Measurements from ENCODE around the gene SSNA1.

The SSNA1 gene

DNA sequence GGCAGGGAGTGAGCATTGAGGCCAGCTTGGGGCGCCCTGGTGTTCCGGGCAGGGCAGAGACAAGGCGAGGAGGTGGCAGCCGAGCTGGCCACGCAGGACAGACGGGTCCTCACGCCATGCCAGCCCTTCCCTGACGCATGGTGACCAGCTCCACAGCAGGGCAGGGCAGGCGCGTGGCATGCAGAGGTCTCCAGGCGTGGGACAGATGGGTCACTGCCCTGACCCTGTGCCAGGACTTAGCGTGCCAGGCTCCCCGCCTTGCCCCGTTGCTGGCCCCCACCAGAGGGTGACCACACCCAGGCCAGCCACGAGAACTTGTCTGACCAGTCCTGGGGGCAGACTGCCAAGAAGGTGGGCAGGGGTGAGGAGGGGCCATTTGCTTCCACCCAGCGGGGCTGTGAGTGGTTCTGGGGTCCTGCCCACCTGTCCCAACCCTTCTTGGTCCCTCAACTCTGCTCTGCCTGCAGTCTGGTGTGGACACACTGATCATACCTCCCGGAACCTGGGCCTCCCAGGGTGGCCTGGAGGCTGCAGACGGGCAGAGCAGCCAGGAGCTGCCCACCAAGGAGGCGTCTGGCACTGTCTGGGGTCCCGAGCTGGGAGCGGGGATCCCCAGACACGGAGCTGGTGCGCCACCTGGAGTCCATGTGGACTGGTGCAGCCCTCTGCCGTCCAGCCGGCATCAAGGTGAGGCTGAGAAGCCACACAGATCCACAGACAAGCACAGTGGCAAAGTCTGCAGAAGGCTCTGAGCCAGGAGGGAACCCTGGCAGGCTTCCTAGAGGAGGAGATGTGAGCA lies 38.8 kb downstream of the SSNA1 start, which contains the start of gene RNF224:
Gene RNF224, plus strand, starts transcription at position 449 of the 799 bp plus-strand sequence. CDS start 834 bp downstream, outside the sequence.
- peak; percentile 99 for TF ChIP-seq NFIC (IDR thresholded peaks at IDR 0.05)
- TF ChIP-seq, protein P1, sequence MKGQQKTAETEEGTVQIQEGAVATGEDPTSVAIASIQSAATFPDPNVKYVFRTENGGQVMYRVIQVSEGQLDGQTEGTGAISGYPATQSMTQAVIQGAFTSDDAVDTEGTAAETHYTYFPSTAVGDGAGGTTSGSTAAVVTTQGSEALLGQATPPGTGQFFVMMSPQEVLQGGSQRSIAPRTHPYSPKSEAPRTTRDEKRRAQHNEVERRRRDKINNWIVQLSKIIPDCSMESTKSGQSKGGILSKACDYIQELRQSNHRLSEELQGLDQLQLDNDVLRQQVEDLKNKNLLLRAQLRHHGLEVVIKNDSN (IDR thresholded peaks at IDR 0.05): no peak
- no peak; the same call in 1 of the 2 replicates for TF ChIP-seq CEBPB (IDR thresholded peaks at IDR 0.05)
- TF ChIP-seq EP300 (IDR thresholded peaks at IDR 0.05; ENCODE audit: borderline replicate concordance): peak; percentile 89
- peak; percentile 96 for TF ChIP-seq ZBTB7A (IDR thresholded peaks at IDR 0.05; ENCODE audit: low read depth)
- 0 out of 2 replicates have a peak, but pooled peaks have one; percentile 50 for TF ChIP-seq EGR1 (IDR thresholded peaks at IDR 0.05)
- peak; percentile 78 for TF ChIP-seq TEAD4 (IDR thresholded peaks at IDR 0.05)
- TF ChIP-seq, protein P2, sequence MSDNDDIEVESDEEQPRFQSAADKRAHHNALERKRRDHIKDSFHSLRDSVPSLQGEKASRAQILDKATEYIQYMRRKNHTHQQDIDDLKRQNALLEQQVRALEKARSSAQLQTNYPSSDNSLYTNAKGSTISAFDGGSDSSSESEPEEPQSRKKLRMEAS (IDR thresholded peaks at IDR 0.05): no peak; the same call in none of the 2 replicates
- no peak for TF ChIP-seq CREB1 (IDR thresholded peaks at IDR 0.05; ENCODE audit: low read depth)
- peak; percentile 56; the same call in 1 of the 2 replicates for TF ChIP-seq YY1 (IDR thresholded peaks at IDR 0.05; ENCODE audit: low read depth)
- peak; percentile 71 for TF ChIP-seq FOXM1 (IDR thresholded peaks at IDR 0.05; ENCODE audit: borderline replicate concordance, low read depth)
- peak; percentile 94 for TF ChIP-seq TCF12 (IDR thresholded peaks at IDR 0.05; ENCODE audit: low read depth)
- peak; percentile 40; the same call in 1 of the 2 replicates for TF ChIP-seq TAF1 (IDR thresholded peaks at IDR 0.05; ENCODE audit: low read depth)
- peak; percentile 95 for TF ChIP-seq RAD21 (IDR thresholded peaks at IDR 0.05; ENCODE audit: low read depth)
- TF ChIP-seq, protein P3, sequence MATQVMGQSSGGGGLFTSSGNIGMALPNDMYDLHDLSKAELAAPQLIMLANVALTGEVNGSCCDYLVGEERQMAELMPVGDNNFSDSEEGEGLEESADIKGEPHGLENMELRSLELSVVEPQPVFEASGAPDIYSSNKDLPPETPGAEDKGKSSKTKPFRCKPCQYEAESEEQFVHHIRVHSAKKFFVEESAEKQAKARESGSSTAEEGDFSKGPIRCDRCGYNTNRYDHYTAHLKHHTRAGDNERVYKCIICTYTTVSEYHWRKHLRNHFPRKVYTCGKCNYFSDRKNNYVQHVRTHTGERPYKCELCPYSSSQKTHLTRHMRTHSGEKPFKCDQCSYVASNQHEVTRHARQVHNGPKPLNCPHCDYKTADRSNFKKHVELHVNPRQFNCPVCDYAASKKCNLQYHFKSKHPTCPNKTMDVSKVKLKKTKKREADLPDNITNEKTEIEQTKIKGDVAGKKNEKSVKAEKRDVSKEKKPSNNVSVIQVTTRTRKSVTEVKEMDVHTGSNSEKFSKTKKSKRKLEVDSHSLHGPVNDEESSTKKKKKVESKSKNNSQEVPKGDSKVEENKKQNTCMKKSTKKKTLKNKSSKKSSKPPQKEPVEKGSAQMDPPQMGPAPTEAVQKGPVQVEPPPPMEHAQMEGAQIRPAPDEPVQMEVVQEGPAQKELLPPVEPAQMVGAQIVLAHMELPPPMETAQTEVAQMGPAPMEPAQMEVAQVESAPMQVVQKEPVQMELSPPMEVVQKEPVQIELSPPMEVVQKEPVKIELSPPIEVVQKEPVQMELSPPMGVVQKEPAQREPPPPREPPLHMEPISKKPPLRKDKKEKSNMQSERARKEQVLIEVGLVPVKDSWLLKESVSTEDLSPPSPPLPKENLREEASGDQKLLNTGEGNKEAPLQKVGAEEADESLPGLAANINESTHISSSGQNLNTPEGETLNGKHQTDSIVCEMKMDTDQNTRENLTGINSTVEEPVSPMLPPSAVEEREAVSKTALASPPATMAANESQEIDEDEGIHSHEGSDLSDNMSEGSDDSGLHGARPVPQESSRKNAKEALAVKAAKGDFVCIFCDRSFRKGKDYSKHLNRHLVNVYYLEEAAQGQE (IDR thresholded peaks at IDR 0.05; ENCODE audit: low read depth): no peak

DNA sequence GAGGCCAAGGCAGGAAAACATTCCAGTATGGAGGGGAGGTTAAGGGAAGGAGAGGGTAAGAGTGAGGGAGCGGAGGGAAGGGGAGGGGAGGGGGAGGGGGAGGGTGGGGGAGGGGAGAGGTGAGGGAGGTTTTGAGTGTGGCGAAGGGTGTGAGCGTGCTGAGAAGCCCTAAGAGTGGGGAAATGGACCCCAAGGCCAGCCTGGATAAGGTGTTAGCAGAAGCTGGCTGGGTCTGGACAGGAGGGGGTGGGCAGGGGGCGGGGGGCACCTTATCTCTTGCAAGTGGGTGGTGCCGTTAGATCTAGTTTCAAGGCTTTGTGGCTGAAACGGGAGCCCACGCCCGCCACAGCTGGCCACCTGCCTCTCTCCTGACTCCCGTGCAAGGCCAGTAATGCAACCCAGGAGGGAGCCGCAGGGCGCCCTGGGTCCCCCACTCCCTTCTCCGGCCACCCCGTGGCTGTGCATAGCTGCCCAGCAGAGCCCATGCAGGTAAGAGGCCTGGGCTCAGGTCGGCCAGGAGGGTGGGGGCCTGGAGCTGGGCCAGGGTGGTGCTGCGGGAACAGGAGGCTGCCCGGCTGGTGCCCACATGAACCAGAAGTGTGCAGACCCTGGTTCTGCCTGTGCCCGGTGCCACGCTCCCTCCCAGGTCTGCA lies 39.5 kb downstream of the SSNA1 start:
- TF ChIP-seq YY1 (IDR thresholded peaks at IDR 0.05; ENCODE audit: low read depth) (no peak), CEBPB (IDR thresholded peaks at IDR 0.05) (no peak), CREB1 (IDR thresholded peaks at IDR 0.05; ENCODE audit: low read depth) (no peak), FOXM1 (IDR thresholded peaks at IDR 0.05; ENCODE audit: borderline replicate concordance, low read depth) (no peak)
- TF ChIP-seq, protein P1 (IDR thresholded peaks at IDR 0.05): no peak
- TF ChIP-seq, protein P3 (IDR thresholded peaks at IDR 0.05; ENCODE audit: low read depth): no peak

DNA sequence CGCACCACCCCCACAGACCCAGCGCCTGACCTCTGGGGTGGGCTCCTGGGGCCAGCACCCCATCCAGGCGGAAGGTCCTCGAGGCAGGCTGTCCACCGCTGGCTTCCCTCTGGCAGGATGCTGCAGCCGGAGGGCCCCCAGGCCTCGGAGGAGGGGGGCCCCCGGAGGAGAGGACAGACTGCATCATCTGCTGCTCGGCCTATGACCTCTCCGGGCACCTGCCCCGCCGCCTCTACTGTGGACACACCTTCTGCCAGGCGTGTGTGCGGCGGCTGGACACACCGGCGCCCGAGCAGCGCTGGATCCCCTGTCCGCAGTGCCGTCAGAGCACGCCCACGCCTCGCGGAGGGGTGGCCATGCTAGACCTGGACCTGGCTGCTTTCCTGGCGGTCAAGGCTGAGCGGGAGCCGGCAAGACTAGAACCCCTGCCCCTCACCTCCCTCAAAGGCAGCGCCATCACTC lies 40.1 kb downstream of the SSNA1 start:
- TF ChIP-seq EP300 (IDR thresholded peaks at IDR 0.05; ENCODE audit: borderline replicate concordance) (no peak), NFIC (IDR thresholded peaks at IDR 0.05) (no peak), YY1 (IDR thresholded peaks at IDR 0.05; ENCODE audit: low read depth) (no peak), EGR1 (IDR thresholded peaks at IDR 0.05) (peak; percentile 93), CEBPB (IDR thresholded peaks at IDR 0.05) (no peak), TCF12 (IDR thresholded peaks at IDR 0.05; ENCODE audit: low read depth) (no peak), CREB1 (IDR thresholded peaks at IDR 0.05; ENCODE audit: low read depth) (no peak), TEAD4 (IDR thresholded peaks at IDR 0.05) (no peak), RAD21 (IDR thresholded peaks at IDR 0.05; ENCODE audit: low read depth) (no peak), FOXM1 (IDR thresholded peaks at IDR 0.05; ENCODE audit: borderline replicate concordance, low read depth) (no peak), TAF1 (IDR thresholded peaks at IDR 0.05; ENCODE audit: low read depth) (no peak)
- TF ChIP-seq, protein P1 (IDR thresholded peaks at IDR 0.05): no peak
- TF ChIP-seq, protein P2 (IDR thresholded peaks at IDR 0.05): peak; percentile 56; the same call in 1 of the 2 replicates
- TF ChIP-seq, protein P3 (IDR thresholded peaks at IDR 0.05; ENCODE audit: low read depth): no peak

Data from Ishikawa (cell line).